Endothelial cell of hepatic sinusoid (primary cell): ENCODE data around the gene DNPEP.

ENCODE experiments used
- in situ Hi-C: cut with HindIII; loops from 2 replicates; pipeline ENCODE4 v1.10.0; 2017; ENCODE audit warnings: low sequenced_read_pairs

Gene DNPEP

DNA sequence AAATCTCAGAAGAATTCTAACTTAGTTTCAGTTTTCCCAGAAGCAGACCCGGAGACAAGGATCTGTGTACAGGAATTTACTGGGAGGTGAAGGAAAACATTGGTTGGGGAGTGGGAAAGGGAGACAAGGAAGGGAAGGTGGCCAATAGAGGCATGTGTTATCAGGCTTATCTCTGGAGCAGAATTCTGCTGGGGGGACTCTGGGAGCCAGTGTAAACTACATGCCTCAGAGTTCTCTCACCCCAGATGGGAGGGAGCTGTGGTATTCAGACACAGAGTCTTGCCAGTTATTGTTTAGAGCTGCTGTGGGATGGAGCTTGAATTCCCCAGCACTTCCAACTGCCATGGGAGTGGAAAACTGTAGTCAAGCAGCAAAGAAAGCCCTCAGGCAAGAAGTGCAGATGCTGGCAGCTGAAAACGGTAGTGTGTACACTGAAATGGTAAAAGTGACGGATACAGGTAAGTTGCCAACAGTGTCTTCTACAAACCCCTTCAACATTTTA, 19.0 kb downstream of the DNPEP start:
- in situ Hi-C loops: no loop called here

DNA sequence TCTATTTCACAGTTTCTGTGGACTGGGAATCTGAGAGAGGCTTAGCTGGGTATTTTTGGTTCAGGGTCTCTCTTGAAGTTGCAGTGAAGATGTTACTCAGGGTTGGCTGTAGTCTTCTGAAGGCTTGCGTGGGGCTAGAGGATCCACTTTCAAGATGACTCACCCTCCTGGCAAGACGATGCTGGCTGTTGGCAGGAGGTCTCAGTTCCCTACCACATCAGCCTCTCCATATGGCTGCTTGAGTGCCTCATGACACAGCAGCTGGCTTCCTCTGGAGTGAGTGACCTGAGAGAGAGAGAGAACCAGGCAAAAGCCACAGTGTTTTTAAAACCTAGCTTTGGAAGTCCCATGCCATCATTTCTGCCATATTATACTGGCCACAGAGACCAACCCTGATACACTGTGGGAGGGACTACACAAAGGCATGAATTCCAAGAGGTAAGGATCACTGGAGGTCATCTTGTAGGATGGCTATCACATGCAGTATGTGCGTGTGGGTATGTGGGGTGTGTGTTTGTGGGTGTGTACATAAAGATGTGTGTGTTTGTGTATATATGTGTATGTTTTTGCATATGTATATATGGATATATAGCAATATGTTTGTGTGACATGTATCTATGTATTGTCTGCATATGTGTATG, 25.1 kb downstream of the DNPEP start:
- in situ Hi-C loops: no loop called here

DNA sequence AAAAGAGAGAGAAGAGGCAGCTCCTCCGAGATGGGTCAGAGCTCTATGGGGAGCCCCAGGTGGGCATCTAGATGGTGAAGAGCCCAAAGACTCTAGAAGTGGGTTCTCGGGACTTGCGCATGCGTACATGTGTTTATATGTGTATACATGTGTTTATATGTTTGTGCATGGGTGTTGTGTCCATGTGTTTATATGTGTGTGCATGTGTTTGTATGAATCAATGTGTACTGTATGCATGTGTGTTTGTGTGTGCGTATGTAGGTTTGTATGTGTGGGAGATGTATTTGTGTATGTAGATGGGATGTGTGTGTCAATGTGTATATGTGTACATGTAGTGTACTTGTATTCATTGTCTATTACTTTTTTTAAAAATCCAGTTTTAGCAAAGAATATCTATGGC, 25.6 kb downstream of the DNPEP start:
- in situ Hi-C loops: no loop called here

DNA sequence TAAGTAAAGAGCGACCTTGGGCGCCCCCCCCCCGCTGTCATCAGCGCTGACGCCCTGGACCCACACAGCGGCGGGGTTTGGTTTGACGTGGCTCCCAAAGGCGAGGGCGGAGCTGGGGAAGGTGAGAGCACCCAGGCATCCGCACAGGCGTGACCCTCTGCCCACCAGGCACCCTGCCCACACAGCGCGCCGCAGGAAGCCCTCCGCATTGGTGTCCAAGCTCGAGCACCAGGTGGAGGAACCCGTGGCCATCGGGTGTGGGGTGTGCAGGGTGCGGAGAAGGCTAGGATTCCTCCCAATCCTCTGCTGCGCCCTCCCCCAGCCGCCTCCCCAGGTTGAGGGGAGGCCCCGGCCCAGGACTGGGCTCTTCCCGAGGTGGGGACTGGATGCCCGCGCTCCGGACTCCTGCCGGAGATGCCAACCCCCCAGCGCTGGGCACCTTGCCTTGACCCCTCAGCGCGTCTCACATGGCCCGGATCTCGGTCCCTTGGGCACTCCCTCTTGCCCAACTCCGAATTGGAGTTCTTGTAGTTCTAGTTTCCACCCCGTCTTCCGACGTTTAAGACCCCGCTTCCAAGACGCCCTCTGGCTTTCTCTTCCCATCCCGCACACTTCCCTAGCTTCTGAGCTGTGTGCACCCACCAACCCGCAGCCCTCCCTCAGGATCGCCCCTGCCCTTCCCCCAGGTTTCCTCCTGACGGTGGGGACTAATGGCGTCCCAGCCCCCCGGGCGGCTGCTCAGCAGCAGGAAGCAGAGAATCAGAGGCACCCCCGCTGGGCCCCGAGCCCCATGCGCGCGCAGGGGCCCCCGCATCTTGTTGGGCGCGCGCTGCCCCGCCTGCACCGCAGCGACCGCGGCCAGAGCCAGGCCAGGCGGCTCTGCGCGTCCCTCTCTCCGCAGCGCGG, 29.3 kb downstream of the DNPEP start:
- in situ Hi-C loops: no loop called here

- in situ Hi-C loops: no loop called here
Measured at GRCh38 chr2:219356834-219357233, 30.9 kb downstream of the DNPEP start.

DNA sequence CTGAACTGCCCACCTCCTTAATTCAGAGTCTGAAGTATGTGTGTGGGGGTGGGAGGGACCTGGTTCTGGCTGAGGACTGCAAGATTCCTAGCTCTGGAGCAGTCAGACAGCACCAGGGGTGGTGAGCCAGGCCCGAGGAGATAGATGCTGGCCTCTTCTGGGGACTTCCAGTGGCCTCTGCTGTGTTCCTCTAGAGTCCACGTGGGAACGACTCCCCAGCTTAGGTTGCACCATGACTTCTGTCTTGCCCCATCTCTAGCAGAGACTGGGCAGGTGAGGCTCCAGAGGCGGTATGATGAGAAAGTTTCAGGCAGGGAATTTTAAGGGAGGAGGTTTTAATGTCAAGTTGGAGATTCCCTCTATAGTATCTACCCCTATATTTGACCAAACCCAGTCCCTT, 33.1 kb downstream of the DNPEP start:
- in situ Hi-C loops: no loop called here

DNA sequence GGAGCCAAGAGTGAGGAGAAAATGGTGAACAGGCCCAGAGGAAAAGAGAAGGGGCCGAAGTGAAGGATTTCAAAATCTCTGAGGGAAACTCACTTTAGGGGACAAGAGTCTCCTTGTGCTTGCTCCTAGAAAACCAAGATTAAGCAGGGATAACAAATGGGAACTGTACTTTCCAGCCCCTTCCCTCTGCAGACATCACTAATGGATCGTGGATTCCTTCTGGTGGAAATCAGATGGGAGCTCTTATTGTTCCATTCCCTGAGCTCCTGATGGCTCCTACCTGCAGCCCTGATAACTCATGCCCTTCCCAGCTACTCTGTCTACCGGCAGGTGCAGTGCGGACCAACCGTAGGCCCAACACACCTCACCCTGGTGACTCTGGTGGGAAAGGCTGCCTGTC, 34.6 kb downstream of the DNPEP start:
- in situ Hi-C loops: no loop called here

DNA sequence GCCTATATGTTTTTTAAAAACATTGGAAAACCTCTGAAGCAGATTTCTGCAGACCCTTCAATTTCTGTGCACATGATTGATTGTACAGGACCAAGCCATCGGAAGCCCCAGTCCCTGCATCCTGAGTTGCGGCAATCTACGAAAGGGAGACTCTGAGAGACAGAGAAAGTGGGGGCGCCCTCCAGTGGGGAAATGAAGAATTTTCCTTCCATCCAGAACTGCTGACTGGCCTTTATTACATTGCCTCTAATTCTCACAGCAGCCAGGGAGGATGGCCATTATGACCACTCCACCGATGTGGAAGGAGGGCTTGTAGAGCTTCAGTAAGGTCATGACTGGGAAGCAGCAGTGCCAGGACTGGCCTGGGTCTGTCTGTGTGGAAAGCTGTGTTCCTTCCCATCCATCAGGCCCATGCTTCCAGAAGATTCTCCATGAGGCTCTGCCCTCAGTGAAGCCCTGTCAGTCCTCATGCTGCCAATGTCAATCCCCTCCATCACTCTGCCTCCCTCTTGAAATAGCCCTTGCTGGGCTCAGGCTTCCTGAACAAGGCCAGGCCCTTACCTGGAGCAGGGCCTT, 35.2 kb downstream of the DNPEP start:
- in situ Hi-C loops: no loop called here

GRCh38 chr2:219350710-219351221, 36.9 kb downstream of the DNPEP start:
- in situ Hi-C loops: no loop called here

GRCh38 chr2:219350215-219350614, 37.5 kb downstream of the DNPEP start:
- in situ Hi-C loops: no loop called here

DNA sequence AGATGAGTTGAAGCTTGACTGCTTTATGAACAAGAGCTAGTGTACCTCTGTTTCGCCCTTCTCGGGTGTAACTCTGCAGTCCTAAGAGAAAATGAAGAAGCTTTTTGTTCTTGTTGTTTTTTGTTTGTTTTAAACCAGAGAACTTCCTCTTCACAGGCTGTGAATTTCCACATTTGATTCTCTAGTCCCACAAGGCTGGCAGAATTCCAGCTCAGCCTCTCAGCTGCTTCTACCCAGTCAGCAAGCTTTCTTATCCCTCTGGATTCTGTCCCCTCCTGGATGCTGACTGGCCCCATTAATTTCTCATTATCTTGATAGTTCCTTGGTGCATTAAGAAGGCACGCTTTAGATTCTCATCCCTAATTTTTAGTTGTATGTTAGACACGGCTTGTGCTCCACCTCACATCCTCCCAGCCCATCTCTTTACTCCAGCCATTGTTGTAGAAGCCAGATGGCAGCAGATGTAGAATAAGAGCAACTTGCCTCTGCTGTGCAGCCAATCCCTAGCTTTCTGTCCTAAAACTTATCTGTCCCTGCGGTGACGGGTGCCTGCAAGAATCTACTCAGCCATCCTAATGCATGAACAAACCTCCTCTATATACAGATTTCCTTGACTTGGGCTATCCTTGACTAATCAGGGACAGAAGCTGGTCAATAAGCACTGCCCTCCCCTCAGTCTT, 42.8 kb downstream of the DNPEP start:
- in situ Hi-C loops: loop anchor here (25.0 kb wide), 1 partner anchor 283 kb away; the partner anchor contains the start of gene IHH

GRCh38 chr2:219335373-219335786, 52.3 kb downstream of the DNPEP start:
- in situ Hi-C loops: loop anchor here (25.0 kb wide), 1 partner anchor 273 kb away; the partner anchor contains the start of gene IHH

- in situ Hi-C loops: loop anchor here (5.0 to 25.0 kb wide), 2 partner anchors 37 to 272 kb away; partner anchors contain the start of gene IHH
Measured at GRCh38 chr2:219334076-219334475, 53.6 kb downstream of the DNPEP start.

GRCh38 chr2:219332542-219332941, 55.2 kb downstream of the DNPEP start, which contains the start of gene RESP18:
TSS of gene RESP18 (minus strand) at chr2:219332744.
- in situ Hi-C loops: loop anchor here (5.0 to 25.0 kb wide), 2 partner anchors 35 to 270 kb away; partner anchors contain the start of gene IHH

DNA sequence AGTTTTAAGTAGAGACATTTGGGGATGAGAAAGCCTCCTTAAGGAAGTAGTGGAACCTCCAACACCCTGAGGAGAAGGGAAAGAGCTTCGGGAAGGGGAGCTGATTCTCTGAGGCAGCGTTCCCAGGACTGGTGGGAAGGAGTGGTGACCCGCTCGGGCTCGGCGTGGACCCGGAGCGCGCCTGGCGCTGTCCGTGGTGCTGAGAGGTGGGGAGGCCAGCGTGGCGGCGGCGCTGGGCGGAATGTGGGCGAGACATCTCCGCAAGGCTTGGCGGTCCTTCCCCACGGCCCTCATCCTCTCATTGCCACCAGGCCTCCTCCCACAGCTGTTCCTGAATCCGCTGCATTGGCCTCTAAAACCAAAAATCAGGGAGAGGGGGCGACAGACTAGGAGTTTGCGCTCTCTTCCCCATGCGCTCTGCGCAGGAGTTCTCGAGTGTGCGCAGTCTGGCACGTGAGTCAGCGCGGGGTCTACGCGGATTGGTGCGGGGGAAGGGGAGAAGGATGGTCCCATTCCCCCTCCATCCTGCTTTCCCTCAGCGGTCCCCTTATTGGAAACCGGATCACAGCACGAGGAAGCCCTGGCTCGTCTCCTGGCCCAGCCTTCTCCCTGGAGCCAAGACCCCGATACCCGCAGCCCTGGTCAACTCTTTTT, 56.0 kb downstream of the DNPEP start:
- in situ Hi-C loops: loop anchor here (5.0 to 25.0 kb wide), 2 partner anchors 34 to 269 kb away; partner anchors contain the start of gene IHH

DNA sequence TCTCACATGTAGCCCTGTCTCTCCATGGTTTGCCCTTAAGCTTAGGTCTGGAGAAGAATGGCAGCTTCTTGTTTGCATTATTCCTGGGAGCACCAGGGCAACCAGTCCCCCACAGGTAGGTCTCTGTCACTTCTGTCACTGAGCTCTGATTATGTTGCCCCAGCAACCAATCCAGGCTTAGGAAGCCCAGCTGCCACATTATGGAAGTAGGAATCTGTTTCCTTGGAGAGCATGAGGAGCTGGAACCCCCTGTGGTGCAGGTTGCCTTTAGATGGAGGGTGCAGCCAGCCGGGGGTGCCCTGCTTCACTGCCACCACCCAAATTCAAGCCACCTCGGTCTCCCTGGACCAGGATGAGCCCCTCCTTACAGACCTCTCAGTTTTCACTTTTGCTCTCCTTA, 60.0 kb downstream of the DNPEP start:
- in situ Hi-C loops: loop anchor here (25.0 kb wide), 1 partner anchor 265 kb away; the partner anchor contains the start of gene IHH

DNA sequence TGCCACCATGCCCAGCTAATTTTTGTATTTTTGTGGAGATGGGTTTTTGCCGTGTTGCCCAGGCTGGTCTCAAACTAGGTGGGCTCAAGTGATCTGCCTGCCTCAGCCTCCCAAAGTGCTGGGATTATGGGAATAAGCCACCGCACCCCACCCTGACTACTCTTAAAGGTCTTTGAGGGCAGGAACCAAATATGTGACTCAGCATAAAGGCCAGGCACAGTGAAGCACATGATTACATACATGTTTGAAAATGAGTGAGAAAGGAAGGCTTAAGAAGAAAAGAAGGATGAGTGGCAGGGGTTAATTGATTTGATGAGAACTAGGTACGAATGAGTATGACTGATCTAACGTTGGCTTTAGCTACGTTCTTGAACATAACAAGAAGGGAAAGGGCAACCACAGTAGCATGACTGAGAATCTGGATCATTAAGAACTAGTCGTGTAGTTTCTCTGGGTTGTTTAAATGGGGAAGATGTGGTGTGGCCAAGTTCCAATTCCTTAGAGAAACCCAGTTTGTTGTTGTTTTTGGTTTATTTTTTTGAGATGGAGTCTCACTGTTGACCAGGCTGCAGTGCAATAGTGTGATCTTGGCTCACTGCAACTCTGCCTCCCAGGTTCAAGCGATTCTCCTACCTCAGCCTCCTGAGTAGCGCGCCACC, 61.9 kb downstream of the DNPEP start:
- in situ Hi-C loops: loop anchor here (25.0 kb wide), 1 partner anchor 263 kb away; the partner anchor contains the start of gene IHH

- in situ Hi-C loops: loop anchor here (25.0 kb wide), 1 partner anchor 263 kb away; the partner anchor contains the start of gene IHH
Measured at GRCh38 chr2:219325136-219325535, 62.6 kb downstream of the DNPEP start.

DNA sequence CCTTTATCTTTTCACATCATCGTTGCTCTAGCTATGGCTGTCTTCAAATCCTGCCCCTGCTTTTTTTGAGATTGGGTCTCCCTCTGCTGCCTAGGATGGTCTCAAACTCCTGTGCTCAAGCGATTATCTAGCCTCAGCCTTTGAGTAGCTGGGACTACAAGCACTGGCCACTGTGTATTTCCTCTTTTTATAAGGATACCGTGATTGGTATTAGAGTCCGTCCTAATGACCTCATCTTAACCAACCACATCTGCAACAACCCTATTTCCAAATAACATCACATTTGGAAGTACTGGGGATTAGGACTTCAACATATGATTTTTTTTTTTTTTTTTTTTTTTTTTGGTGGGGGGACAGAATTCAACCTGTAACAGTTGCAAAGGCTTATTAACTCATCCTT, 64.3 kb downstream of the DNPEP start:
- in situ Hi-C loops: no loop called here
